Measurements from ENCODE around the gene SLC6A17. TPM values are rescaled to one million over a fixed set of nuclear protein-coding genes. Genes with fewer than 3 reads are reported as not detected.
A peak's percentile ranks its signal among the peaks of the same experiment; 100 is the strongest.

Gene SLC6A17
- total RNA-seq, 1 experiment from 2014 or later = 0.17 TPM

GRCh38 chr1:110106013-110106941, 44.0 kb upstream of the SLC6A17 start:
- Histone ChIP-seq H2BK120ac (ENCODE audit: low read depth, low read length, poor library complexity, severe bottlenecking) (no peak overlapping the region), H2BK12ac (ENCODE audit: insufficient read length, low read depth, low read length) (no peak overlapping the region), H3K56ac (ENCODE audit: insufficient read length, low read depth, low read length) (no peak overlapping the region), H3K79me2 (ENCODE audit: insufficient read depth, low read length) (no peaks in the 10 kb centered on the region), H3K4ac (ENCODE audit: low read depth, low read length) (no peak overlapping the region), H3K14ac (ENCODE audit: insufficient read depth, low read length) (no peak overlapping the region), H3K23ac (ENCODE audit: insufficient read length, low read depth, low read length) (no peak overlapping the region), H3K9me3 (ENCODE audit: control insufficient read depth, low read depth, low read length) (no peaks in the 10 kb centered on the region), H2BK5ac (ENCODE audit: insufficient read length, low read length) (no peak overlapping the region), H3K4me2 (ENCODE audit: insufficient read depth, insufficient read length, low read length) (no peak overlapping the region), H2AK5ac (ENCODE audit: insufficient read length, low read length) (no peak overlapping the region), H4K91ac (ENCODE audit: insufficient read length, low read depth, low read length) (no peak overlapping the region), H3K27ac (ENCODE audit: insufficient read length, low read depth, low read length) (no peak overlapping the region), H3K79me1 (ENCODE audit: insufficient read depth, low read depth, low read length, poor library complexity, severe bottlenecking) (no peaks in the 10 kb centered on the region), H3K18ac (ENCODE audit: insufficient read length, low read depth, low read length) (no peak overlapping the region), H4K8ac (replicated peaks; ENCODE audit: insufficient read length, low read depth, low read length) (no peak overlapping the region), H2AFZ (ENCODE audit: low read length) (no peak overlapping the region), H3K27me3 (ENCODE audit: insufficient read depth, low read length) (no peaks in the 10 kb centered on the region), H3K23me2 (ENCODE audit: insufficient read length, low read depth, low read length, poor library complexity, severe bottlenecking) (no peaks in the 10 kb centered on the region), H2BK20ac (ENCODE audit: low read depth, low read length, poor library complexity, severe bottlenecking) (no peak overlapping the region), H3T11ph (ENCODE audit: low read length) (no peak overlapping the region), H4K20me1 (ENCODE audit: control insufficient read depth, insufficient read depth, insufficient read length) (no peaks in the 10 kb centered on the region), H3K9ac (ENCODE audit: extremely low read depth, insufficient read length, low read length) (no peak overlapping the region), H3K4me1 (ENCODE audit: insufficient read depth, low read length) (no peaks in the 10 kb centered on the region), H4K5ac (ENCODE audit: insufficient read length, low read depth, low read length) (no peak overlapping the region), H2BK15ac (ENCODE audit: low read depth, low read length) (no peak overlapping the region)
- WGBS (ENCODE audit: extremely low coverage, insufficient read length, low lambda C conversion rate) = no CpG with 5 or more reads among the region's 8 CpGs
- Mint-ChIP-seq H3K27ac (no peak overlapping the region), H3K4me3 (no peak overlapping the region), H3K27me3 (ENCODE audit: low read depth) (peaks cover 21% of the 10 kb centered on the region), H3K9me3 (no peaks in the 10 kb centered on the region), H3K4me1 (no peaks in the 10 kb centered on the region), H3K36me3 (ENCODE audit: insufficient read depth in 1 of 3, low read depth in 3 of 3) (no peaks in the 10 kb centered on the region)
- TF ChIP-seq CTCF (conservative IDR thresholded peaks at IDR 0.05) = peak; percentile 89
- DNase-seq = peak; percentile 93

Data from H9 (cell line).